NCI-H345 (cell line): ENCODE results near the gene MARCKS.

Experiments used
- DNase-seq: peaks from one replicate; lab custom pipeline; 2025; lab: John Stamatoyannopoulos, UW

MARCKS gene

DNA sequence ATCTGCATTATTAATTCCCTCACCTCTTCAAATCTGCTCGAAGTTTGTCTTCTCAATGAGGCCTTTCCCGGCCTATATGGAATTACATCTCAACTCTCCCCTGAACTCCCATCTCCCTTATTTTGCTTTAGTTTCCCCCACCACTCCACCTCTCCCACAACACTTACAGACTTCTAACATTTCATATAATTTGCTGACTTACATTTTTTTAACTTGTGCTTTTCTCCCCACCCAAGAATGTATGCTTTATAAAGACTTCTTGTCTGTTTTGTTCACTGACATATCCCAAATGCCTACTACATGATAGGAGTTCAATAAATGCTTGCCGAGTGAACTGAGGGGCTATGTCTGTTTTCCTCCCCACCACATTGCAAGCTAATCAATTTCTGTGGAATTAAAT lies 3.9 kb upstream of the MARCKS start:
- DNase-seq: no peak

DNA sequence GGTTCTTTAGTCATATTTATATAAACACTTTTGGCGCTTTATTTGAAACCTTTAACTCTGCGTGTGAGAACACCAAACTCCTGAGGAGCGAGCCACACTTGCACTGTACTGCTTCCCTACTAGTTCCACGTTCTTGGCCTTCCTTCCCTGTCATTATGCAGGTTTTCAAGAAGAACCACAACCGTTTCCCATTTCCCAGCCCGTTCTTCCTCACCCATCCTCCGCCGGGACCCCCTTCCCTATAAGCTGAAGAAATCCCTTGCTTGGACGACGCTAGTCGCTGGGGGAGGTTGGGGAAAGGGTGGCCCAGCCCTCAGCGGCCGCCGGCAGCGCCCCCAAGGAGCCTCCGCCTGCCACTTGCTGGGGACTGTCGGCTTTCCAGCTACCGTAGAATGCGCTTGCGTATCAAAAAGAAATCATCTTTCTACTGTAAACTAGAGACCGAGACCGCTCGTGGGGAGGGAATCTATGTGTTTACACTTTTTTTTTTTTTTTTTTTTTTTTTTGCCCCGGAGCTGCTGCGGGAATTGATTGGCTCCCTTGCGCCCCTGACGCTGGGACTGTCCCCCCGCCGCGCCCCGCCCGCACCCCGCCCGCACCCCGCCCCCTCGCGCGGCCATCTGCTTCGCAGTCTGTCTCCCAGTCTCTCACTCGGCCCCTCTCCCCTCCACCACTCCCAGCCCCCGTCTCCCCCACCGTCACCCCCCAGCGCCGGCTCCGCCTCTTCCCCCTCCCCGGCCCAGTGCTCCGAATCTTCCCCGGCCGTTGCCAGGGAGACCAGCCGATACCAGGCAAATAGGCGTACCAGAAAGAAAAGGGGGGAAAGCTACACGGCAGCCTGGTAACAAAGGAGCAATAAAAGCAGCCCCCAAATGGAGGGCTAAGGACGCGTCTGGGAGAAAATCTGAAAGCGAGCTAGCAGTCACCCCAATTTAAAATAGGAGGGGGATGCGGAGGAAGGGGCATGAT lies 2.3 kb upstream of the MARCKS start:
- DNase-seq: peak; percentile 90

DNA sequence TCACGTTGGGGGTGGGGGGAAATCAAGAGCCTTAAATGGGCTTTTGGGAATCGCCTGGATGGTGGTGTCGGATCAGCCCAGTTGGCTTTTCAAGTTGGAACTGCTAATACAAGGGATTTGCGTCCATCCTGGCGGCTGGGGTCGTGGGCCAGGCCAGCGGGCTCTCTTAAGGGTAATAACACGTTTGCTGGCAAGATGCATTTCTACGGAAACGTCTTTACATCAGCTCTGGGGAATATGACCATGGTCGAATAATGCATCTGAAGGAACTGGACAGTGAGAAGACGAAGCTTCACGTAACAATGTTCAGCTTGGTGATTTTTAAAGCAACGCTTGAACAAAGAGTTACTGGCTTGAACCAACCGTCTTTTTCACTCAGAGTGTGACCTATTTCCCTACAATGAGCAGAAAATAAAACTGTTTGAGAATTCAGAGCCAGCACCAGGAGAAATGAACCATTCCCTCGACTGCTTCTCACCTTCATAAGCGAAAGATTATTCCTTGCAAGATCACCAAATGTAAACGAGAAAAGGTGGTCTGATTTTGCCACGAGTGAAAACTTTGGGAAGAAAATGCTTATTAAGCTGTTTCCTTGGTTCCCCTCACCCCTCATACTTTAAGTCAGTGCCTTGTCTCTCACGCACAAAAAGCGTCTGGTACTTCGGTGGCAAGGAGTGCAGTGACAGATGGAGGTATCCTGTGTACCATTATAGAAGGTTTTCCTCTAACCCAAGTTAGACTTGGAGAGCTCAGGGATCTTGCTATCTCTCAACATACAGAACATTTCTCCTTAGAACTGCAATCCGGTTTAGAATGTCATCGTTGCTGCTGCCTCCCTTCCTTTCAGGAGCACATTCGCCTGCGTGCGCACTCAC lies 1.4 kb upstream of the MARCKS start:
- peak; percentile 74 for DNase-seq

DNA sequence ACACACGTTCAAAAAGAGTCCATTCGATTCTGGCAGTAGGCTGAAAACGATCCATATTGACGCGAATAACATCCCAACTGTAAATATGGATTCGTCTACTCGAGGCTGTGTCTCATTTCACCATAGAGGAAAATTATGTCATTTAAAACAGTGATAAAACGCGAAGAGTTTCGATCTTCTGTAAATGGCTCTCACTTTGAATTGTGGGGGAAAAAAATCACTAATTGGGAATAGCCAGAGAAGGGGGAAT lies 845 bp upstream of the MARCKS start:
- DNase-seq: no peak

DNA sequence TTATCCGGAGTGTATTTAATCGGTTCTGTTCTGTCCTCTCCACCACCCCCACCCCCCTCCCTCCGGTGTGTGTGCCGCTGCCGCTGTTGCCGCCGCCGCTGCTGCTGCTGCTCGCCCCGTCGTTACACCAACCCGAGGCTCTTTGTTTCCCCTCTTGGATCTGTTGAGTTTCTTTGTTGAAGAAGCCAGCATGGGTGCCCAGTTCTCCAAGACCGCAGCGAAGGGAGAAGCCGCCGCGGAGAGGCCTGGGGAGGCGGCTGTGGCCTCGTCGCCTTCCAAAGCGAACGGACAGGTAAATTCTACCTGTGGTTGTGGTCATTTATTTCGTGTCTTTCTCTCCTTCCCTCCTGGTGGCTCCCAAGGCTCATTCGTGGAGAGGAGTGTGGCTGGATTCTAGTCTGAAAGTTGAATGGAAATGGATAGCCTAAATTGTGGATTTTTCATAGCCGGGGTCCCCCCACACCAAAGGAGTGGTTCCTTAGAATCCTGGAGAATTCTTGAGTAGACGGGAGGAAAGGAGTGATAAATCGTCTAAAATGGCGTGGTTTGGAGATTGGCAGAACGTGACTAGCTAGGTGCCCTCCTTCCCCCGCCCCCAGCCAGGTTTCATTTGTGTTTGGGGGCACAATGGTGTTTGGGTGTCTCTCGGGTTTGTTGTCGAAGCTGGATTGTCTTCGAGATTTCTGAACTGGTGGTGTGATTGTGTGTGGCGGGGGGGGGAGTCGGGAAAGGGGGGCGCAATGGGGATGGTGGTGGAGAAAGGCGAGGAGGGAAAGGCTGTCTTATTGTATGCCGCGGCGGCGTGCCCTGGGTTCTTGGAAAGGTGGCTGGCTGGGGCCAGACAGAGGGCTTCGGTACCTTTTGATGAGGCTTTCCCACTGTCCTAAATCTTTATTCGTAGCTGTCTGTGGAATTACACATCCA lies 673 bp downstream of the MARCKS start:
- peak; percentile 63 for DNase-seq

DNA sequence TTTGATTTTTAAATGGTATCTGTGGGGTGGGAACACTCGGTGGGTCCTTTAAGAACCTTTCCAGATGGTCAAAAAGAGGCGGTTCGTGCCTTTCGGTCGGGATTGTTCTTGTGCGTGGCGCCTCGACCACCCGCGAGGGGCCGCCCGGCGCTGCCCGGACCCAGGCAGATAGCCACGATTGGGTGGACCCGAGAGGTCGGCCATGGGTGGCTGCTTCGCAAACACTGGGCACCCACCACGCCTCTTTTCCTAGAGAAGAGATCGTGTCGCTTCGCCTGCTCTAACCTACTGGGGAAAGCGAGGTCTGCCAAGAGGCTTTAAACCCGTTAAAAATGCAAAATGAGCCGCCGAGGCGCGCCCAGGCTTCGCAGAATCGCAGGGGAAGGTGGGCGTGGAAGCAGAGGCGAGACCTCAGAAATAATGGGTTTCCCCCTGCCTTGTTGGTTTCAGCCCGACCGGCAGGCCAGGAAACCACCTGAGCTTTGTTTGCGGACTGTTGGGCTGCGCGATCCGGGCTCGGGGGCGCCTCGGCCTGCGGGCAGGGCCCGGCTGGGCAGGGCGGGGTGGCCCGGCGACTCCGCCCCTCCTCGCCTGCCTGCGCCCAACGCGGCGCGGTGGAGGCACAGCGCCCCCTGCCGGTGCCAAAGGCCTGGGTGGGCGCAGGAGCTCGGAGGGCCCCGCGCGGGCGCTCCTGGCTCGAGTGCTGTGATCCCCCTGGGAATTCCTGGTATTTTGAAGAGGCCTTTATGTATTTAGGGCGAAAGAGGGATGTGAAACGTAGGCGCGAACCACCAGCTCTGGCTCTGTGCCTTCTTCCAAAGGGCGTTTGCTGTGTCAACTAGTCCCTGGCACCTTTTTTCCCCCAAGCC lies 1.6 kb downstream of the MARCKS start:
- peak; percentile 95 for DNase-seq

DNA sequence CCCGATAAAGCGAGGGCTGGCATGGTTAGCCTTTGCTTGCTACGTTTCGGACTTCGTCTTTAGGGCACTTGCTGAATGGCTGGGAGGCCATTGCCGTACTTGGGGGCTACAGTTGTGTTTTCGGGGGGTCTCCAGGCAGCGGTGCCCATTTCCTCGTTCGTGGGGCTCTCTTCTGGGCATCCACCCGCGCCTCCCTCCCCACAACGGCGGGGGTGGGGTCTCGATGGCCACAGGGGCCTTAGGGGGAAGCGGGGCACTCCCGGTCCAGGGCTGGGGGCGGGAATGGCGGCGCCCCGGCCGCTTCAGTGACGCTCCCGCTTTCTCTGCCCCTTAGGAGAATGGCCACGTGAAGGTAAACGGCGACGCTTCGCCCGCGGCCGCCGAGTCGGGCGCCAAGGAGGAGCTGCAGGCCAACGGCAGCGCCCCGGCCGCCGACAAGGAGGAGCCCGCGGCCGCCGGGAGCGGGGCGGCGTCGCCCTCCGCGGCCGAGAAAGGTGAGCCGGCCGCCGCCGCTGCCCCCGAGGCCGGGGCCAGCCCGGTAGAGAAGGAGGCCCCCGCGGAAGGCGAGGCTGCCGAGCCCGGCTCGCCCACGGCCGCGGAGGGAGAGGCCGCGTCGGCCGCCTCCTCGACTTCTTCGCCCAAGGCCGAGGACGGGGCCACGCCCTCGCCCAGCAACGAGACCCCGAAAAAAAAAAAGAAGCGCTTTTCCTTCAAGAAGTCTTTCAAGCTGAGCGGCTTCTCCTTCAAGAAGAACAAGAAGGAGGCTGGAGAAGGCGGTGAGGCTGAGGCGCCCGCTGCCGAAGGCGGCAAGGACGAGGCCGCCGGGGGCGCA lies 2.4 kb downstream of the MARCKS start:
- DNase-seq: peak; percentile 18

DNA sequence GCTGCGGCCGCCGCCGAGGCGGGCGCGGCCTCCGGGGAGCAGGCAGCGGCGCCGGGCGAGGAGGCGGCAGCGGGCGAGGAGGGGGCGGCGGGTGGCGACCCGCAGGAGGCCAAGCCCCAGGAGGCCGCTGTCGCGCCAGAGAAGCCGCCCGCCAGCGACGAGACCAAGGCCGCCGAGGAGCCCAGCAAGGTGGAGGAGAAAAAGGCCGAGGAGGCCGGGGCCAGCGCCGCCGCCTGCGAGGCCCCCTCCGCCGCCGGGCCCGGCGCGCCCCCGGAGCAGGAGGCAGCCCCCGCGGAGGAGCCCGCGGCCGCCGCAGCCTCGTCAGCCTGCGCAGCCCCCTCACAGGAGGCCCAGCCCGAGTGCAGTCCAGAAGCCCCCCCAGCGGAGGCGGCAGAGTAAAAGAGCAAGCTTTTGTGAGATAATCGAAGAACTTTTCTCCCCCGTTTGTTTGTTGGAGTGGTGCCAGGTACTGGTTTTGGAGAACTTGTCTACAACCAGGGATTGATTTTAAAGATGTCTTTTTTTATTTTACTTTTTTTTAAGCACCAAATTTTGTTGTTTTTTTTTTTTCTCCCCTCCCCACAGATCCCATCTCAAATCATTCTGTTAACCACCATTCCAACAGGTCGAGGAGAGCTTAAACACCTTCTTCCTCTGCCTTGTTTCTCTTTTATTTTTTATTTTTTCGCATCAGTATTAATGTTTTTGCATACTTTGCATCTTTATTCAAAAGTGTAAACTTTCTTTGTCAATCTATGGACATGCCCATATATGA lies 3.2 kb downstream of the MARCKS start:
- peak; percentile 18 for DNase-seq

DNA sequence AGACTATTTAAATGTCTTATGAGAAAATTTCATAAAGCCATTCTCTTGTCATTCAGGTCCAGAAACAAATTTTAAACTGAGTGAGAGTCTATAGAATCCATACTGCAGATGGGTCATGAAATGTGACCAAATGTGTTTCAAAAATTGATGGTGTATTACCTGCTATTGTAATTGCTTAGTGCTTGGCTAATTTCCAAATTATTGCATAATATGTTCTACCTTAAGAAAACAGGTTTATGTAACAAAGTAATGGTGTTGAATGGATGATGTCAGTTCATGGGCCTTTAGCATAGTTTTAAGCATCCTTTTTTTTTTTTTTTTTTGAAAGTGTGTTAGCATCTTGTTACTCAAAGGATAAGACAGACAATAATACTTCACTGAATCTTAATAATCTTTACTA lies 5.0 kb downstream of the MARCKS start:
- no peak for DNase-seq

DNA sequence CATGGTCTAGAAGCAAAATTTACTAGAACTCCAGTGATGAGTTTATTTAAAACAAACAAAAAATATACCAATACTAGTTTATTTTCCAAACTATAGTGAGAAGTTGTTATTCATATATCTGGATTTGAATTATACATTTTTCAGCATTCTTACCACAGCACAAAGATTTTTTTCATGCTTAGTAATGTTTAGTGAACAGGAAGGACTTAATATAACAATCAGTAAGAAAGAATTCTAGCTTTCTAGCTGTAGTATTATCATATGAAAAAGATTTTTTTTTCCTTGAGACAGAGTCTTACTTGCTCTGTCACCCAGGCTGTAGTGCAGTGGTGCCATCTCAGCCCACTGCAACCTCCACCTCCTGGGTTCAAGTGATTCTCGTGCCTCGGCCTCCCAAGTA lies 13.8 kb downstream of the MARCKS start:
- no peak for DNase-seq

DNA sequence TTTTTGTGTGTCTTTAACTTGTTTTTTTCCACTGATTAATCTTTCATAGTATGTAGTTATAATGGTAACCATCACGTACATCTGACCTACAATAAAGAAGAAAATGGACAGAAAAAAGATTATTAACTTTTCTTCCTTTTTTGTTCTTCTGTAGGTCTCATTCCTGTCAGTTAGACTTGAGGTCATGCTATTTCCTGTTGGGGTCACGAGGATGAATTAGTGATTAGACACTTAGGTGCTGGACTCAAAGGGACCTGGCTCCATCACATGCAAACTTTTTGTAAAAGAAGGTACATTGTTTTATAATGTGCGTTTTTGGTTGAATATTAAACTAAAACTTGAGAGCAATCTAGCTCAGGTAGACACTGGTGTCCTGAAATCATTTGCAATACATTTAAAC lies 14.8 kb downstream of the MARCKS start:
- DNase-seq: no peak

DNA sequence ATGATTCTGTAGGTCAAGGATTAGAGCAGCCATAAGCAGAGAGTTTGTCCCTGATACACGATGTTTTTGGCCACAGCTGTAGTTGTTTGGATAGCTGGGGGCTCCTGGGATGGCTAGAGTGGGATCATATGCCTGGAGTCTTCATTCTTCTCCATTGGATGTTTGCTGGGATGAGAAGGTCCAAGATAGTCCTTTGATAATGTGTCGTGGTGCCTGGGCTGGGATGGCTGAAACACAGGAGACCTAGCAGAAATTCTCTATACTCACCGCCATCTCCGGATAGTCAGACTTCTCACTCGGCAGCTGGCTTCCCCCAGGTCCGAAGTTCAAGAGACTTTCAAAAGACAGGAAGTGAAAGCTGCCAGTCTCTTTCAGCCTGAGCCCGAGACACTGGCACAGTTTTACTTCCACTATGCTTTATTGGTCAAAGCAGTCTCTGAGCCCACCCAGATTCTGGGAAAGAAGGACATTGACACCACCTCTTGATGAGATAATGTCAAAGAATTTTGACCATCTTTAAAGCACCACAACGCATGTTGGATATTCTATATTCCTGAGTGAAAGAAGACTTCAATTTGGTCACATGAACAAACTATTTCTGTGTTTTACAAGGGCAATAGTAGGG lies 16.0 kb downstream of the MARCKS start:
- no peak for DNase-seq

DNA sequence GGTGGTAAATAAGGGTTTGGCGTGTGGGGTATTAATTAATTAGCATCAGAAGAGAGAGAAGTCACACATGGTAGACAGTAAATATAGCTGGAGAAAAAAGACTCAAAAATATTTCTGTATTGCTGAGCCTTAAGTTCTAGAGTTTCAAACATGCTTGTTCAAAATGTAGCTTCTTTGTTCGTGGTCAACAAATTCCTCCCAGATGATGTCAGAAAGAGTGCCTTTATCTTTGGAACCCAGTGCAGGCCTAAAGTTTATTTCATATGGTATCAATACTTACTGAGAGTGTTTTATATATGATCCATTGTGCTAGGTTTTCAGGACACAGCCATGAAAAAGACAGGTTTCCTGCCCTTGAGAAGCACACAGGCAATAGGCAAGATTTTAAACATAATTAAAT lies 18.3 kb downstream of the MARCKS start:
- DNase-seq: no peak

DNA sequence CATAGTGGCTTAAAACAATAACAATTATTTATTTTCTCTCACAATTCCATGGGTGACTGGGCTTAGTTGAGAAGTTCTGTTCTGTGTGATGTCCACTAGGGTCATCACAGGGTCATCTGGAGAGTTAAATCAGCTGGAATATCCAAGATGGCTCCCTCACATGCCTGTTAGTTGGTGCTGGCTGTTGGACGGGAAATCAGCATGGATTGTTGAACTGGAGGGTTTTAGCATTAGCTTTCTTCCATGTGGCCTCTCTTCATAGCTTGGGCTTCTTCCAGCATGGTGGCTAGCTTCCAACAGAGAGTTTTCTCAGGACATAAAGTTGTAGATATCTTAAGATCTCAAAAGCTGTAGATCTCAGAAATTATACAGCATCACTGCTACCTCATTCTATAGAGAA lies 19.6 kb downstream of the MARCKS start:
- no peak for DNase-seq

DNA sequence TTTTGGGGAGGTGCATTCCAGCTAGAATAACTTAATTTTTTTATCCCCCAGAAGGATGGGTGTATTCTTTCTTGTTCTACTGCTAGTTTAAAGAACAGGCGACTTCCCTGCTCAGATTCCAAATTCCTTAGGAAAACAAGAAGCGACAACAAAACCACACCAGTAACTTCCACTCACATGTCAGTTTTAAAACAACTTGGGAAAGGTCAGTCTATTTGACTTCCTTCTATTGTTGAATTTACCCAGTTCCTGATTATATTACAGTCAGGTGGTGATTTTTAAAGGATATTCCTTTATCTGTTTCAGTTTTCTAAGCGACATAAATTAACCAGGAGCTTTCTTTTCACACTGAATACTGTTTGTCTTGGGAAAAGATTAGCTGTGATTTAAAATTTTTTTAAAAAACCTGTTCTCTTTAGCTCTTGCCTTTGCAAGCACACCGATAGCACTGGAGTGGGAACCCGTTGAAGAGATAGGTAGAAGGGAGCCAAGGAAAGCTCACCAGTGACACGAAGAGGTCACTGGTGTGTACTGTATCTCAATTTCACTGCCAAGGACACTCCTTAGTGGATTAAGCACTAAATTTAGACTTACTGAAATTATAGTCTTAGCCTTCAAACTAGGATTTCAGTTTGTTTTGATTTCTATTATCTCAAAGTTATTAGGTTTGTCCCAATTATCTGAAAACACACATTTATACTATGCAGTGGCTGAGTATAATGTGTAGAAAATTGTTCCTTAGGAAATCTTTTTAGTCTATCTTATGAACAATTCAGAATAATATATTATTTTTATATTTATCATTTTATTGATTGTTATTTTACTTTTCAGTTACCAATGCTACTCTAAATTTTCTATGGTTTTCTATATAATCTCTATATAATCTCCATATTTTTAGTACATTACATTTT lies 22.3 kb downstream of the MARCKS start:
- peak; percentile 71 for DNase-seq

DNA sequence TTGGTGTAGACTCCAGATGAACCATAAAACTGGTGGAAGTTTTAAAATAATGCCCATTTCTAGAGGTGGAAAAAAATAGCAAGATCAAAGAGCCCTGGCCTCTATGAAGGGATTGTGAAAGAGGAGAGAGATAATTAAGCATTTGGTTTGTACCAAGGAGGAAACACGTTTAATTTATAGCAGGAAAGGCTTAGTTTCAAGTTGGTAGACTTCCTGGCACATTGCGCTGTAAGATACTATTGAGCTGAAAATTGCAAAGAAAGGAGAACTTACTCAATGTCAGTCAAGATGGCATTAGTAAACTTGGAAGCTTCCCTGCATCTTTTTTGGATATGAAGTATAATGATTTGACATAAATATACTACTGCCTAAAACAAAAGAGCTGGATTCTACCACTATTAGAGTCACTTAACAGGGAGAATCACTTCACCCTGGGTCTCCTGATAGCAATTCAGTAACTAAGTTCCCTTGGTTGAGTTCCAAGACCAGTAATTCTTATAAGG lies 24.4 kb downstream of the MARCKS start:
- no peak for DNase-seq

DNA sequence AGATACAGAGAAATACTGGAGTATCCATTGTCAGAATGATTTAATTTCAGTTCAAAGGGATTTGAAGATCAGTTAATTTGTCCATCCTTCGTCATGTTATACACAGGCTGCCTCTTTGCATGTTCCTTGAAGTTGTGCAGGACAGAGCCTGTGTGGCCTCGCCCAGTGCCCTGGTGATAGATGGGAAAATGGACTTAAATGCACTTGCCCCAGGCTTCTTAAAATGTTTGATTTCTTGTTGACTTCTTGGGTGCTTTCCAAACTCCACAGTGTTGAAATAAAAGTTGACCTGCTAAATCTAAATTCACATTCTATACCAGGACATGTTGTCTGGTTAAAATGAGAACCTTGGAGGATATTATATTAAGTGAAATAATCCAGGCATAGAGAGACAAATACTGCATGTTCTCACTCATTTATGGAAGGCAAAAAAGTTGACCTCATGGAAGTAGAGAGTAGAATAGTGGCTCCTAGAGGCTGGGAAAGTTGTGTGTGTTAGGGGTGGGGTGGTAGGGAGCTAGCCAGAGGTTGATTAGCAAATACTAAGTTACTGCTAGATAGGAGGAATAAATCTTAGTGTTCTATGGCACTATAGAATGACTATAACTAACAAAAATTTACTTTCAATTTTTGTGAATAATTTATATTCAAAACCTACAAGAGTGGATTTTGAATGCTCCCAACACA lies 25.3 kb downstream of the MARCKS start:
- DNase-seq: no peak
